Ishikawa (cell line): ENCODE data around the gene DHX40.

Experiments
- TEAD4 ChIP-seq: IDR thresholded peaks from 2 replicates; pipeline ENCODE4 v1.6.1; 2012
- TF ChIP-seq, protein P1 (sequence below): IDR thresholded peaks from 2 replicates; pipeline ENCODE4 v1.6.1; 2012; ENCODE audit warnings: low read depth, mild to moderate bottlenecking

DHX40 gene

GRCh38 chr17:59652119-59652518, 86.7 kb downstream of the DHX40 start:
- TF ChIP-seq, protein P1, sequence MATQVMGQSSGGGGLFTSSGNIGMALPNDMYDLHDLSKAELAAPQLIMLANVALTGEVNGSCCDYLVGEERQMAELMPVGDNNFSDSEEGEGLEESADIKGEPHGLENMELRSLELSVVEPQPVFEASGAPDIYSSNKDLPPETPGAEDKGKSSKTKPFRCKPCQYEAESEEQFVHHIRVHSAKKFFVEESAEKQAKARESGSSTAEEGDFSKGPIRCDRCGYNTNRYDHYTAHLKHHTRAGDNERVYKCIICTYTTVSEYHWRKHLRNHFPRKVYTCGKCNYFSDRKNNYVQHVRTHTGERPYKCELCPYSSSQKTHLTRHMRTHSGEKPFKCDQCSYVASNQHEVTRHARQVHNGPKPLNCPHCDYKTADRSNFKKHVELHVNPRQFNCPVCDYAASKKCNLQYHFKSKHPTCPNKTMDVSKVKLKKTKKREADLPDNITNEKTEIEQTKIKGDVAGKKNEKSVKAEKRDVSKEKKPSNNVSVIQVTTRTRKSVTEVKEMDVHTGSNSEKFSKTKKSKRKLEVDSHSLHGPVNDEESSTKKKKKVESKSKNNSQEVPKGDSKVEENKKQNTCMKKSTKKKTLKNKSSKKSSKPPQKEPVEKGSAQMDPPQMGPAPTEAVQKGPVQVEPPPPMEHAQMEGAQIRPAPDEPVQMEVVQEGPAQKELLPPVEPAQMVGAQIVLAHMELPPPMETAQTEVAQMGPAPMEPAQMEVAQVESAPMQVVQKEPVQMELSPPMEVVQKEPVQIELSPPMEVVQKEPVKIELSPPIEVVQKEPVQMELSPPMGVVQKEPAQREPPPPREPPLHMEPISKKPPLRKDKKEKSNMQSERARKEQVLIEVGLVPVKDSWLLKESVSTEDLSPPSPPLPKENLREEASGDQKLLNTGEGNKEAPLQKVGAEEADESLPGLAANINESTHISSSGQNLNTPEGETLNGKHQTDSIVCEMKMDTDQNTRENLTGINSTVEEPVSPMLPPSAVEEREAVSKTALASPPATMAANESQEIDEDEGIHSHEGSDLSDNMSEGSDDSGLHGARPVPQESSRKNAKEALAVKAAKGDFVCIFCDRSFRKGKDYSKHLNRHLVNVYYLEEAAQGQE, result no peak
- TF ChIP-seq TEAD4, result no peak
